NCI-H1694 (cell line): ENCODE data around the gene GGT5.
"Not testable (repeated sequence)": the region's sequence is repeated elsewhere in the genome, so short reads cannot be mapped to it uniquely, and the experiment has no call there.

Source experiments
- DNase-seq: peaks from one replicate; lab custom pipeline; 2025; lab: John Stamatoyannopoulos, UW

GGT5 gene

DNA sequence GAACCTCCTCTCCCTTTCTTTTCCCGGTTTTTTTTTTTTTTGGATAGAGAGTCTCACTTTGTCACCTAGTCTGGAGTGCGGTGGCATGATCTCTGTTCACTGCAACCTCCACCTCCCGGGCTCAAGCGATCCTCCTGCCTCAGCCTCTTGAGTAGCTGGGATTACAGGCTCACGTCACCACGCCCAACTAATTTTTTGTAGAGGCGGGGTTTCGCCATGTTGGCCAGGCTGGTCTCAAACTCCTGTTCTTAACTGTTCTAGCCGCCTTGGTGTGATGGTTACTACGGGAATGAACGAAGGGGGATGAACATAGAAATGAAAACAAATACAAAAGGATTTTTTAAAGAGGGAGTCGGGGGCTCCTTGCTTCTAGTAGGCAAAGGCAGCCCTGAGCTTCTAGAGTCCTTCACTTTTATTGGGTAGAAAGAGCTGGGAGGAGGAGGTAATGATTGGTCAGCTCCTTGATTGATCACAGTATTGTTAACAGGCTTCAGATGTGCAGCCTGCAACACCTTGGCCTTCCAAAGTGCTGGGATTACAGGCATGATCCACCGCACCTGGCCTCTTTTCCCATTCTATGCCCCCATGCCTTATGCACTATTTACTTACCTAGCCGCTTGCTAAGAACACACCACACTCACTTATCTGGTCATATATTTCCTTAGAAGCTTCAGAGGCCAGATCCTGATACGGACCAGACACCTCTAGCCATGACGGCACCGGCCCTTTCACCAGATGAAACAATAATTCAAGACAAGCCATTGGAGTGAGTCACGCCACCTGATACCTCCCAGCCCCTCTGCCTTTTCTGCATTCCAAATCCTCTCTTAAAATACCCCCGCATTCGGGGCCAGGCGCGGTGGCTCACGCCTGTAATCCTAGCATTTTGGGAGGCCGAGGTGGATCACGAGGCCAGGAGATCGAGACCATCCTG, 42.9 kb downstream of the GGT5 start:
- no peak for DNase-seq

DNA sequence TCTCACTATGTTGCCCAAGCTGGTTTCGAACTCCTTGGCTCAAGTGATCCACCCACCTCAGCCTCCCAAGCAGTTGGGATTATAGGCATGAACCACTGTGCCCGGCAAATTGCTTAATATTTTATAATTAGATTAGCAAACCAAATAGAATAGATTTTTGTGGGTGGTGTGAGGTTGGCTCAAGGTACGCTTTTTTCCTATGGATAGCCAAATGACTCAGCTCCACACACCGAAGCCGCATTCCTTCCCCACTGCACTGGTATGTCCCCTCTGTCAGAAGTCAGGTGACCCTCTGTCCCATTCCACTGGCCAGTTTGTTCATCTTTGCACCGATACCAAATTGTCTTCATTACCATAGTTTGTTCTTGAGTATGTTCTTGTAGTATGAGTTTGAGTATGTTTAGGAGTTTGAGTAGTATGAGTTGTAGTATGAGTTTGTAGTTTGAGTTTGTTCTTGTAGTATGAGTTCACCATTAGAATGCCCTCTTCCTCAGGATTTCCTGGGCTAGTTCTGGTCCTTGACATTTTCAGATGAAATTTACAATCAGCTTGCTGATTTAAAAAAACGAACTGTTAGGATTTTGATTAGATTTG, 44.2 kb downstream of the GGT5 start:
- DNase-seq = no peak

DNA sequence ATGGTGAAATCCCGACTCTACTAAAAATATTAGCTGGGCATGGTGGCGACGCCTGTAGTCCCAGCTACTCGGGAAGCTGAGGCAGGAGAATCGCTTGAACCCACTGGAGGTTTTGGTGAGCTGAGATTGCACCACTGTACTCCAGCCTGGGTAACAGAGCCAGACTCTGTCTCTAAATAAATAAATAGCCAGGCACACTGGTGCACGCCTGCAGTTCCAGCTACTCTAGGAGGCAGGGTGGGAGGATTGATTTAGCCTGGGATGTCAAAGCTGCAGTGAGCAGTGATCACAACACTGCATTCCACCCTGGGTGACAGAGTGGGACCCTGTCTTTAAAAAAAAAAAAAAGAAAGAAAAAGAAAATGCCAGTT, 46.2 kb downstream of the GGT5 start:
- no peak for DNase-seq

DNA sequence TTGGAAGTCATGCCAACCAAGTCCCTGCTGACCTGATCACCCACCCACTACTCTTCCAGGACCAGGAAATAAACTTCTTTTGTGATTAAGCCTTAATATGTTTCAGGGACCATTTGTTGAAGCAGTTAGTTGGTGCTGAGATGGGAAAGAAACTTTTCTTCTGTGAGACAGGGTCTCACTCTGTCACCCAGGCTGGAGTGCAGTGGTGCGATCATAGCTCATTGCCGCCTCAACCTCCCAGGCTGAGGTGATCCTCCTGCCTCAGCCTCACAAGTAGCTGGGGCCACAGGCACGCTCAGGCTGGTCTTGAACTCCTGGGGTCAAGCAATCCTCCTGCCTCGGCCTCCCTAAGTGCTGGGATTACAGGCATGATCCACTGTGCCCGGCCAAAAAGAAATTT, 53.0 kb downstream of the GGT5 start:
- no peak for DNase-seq

GRCh38 chr22:24191381-24191841, 53.5 kb downstream of the GGT5 start:
- no peak for DNase-seq

DNA sequence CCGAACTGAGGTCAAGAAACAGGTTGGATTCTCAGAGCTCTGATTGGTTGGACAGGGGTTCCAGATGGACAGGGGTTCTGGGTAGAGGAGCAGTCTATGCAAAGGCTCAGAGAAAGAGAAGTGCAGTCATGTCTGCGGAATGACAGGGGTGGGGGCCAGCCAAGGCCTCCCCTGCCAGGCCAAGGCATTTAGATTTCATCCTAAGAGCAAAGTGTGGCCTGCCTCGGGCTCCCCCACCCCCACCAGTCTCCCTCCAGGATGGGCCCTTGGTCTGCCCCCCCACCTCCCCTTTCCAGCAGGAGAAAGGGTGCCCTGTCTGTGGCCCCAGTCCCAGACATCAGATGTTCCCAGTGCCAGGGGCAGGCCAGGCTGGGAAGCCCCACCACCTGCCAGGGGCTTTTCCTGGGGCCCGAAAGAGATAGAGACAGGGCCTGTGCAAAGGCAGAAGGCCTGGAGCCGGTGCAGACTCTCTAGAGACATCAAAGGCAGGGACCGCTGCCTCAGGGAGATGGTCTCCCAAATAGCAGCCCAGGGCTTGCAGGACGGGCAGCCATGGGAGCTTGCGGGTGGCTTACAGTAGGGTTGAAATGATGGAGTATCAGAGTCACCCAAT, 54.2 kb downstream of the GGT5 start:
- DNase-seq = no peak

GRCh38 chr22:24190159-24190540, 54.7 kb downstream of the GGT5 start:
- no peak for DNase-seq

GRCh38 chr22:24189249-24190158, 55.4 kb downstream of the GGT5 start:
- no peak for DNase-seq

DNA sequence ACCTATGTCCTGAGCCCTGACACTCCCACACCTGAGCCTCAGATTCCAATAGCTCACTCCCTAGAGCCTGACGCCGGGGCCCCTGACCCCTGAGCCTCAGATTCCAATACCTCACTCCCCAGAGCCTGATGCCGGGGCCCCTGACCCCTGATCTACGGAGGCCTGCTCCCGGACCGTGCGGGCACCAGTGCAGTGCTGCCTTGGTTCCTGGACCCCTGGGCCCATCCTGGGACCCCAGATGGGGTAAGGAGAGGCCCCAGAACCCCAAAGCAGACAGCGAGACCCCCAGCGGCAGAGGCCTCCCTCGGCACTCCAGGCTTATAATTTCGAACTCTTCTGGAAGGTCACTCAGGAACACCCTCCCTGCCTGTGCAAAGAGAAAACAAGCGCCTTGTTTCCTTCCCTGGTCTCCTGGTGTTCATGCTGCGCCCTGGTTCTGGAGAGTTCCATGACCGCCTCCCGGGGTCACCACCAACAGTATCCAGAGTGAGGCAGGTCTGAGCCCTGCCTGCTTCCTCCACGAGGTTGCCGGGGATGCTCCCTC, 56.1 kb downstream of the GGT5 start:
- no peak for DNase-seq

GRCh38 chr22:24187731-24188644, 56.9 kb downstream of the GGT5 start:
- DNase-seq = no peak

GRCh38 chr22:24186892-24187670, 57.8 kb downstream of the GGT5 start:
- DNase-seq = no peak

DNA sequence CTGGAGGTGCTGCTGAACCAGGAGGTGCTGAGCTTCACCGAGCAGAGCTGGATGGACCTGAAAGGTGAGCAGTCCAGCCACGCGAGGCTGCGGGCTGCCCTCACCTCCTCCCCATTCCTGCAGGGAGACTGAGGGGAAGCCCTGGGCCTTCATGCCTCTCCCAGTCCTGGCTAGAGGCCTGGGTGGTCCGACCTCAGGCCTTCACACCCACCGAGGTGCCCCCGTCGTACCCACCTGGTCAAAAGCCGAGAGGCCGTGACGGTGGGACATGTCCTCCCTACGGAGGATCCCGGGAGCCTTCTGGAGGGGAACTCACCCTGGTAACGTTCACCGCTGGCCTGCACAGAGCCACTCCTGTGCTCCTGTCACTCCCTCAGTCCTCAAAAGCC, 58.5 kb downstream of the GGT5 start:
- no peak for DNase-seq

DNA sequence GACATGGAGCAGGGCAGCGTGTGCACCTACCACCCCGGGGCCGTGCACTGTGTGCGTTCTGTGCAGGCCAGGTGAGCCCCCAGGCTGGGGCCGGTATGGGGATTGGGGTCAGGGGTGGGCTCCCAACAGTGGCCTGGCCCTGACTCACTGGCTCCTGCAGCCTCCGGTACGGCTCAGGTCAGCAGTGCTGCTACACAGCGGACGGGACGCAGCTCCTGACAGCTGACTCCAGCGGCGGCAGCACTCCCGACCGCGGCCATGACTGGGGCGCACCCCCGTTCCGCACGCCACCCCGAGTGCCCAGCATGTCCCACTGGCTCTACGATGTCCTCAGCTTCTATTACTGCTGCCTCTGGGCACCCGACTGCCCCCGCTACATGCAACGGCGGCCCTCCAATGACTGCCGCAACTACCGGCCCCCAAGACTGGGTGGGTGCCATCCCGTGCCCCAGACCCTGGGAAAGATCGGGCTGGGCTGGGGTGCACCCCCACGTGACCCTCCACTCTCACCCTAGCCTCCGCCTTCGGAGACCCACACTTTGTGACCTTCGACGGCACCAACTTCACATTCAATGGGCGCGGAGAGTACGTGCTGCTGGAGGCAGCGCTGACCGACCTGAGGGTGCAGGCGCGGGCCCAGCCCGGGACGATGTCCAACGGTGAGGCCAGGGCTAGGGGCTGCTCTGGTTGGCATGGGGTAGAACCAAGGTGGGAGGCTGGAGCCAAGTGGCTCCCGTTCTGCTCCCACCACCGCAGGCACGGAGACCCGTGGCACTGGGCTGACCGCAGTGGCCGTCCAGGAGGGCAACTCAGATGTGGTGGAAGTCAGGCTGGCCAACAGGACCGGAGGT, 59.2 kb downstream of the GGT5 start:
- DNase-seq = no peak

- DNase-seq = no peak
Observed at GRCh38 chr22:24185001-24185500, 59.8 kb downstream of the GGT5 start.

- DNase-seq = no peak
Observed at GRCh38 chr22:24184057-24184798, 60.7 kb downstream of the GGT5 start.

DNA sequence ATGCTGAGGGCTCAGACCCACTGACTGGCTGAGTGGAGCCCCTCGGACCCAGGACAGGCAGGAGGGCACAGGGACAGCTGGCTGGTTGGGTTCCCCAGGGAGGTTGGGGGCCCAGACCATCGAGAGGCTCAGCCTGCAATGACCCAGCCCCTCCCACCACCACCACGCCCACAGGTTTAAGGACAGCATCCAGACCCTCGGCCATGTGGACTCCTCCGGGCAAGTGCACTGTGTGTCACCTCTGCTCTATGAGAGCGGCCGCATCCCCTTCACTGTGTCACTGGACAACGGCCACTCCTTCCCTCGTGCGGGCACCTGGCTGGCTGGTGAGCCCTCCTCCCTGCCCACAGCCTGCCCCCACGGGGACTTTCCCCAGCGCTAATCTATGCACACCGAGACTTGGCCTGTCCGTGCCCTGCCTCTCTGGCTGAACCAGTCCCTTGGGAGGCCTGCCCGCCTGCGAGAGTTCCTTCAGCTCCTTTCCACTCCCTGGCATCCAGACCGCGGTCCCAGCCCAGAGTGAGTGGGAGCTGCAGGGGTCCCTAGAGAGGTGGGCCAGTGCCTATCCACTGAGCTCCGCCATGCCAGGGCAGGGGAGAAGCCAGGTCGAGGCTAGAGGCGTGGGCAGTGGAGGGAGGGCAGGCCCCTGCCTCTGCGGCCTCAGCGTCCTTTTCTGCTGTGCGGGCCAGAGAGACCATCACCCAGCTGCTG, 61.4 kb downstream of the GGT5 start:
- no peak for DNase-seq

- DNase-seq = not testable (repeated sequence)
Observed at GRCh38 chr22:24182900-24183246, 62.0 kb downstream of the GGT5 start.
